ENCODE results near the gene LAMTOR2. TPM values are rescaled to one million over a fixed set of nuclear protein-coding genes. Genes with fewer than 3 reads are reported as not detected.

LAMTOR2 gene
- total and polyA plus RNA-seq, 9 donors, result 20.1 to 66.1 (median 24.9) TPM

DNA sequence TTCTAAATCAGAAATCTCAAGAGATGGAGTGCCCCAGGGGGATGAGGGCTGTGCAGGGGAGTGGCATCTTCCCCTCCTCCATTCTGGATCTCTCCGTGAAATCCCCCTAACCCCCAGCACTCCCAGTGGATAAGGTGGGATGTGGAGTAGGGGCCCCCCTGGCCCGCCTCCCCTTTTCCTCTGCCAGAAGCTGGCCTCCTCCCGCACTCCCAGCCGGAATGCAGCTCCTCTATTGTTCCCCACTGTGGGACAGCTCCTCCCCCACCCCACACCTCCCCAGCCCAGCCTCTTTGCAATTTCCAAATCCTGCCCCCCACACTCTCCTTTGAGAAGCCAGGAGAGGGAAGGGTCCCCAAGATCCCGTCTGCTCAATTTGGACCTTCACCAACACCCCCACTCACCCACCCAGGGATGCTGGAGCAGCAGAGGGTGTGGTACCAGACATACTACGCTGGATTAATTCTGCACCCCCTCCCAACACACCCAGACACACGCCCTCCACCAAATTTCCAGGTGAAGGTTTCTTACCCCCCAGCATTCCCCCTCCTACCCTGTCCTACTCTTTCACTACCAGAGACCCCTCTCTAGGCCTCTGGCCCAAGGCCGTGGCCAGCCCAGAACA is 25.8 kb downstream of the LAMTOR2 start:
- Histone ChIP-seq H3K36me3 (no peaks in the 10 kb centered on the region), H3K4me3 (no peak overlapping the region), H3K27ac (peak overlapping the region; percentile 47 to 66), H3K4me1 (ENCODE audit: insufficient read depth) (peaks cover 2% of the 10 kb centered on the region), H3K27me3 (no peaks in the 10 kb centered on the region), H3K9me3 (no peaks in the 10 kb centered on the region)
- DNase-seq, result peak; percentile 40 to 53 (median 50)
- TF ChIP-seq EP300 (IDR thresholded peaks at IDR 0.05), result no peak
- TF ChIP-seq, protein P1, sequence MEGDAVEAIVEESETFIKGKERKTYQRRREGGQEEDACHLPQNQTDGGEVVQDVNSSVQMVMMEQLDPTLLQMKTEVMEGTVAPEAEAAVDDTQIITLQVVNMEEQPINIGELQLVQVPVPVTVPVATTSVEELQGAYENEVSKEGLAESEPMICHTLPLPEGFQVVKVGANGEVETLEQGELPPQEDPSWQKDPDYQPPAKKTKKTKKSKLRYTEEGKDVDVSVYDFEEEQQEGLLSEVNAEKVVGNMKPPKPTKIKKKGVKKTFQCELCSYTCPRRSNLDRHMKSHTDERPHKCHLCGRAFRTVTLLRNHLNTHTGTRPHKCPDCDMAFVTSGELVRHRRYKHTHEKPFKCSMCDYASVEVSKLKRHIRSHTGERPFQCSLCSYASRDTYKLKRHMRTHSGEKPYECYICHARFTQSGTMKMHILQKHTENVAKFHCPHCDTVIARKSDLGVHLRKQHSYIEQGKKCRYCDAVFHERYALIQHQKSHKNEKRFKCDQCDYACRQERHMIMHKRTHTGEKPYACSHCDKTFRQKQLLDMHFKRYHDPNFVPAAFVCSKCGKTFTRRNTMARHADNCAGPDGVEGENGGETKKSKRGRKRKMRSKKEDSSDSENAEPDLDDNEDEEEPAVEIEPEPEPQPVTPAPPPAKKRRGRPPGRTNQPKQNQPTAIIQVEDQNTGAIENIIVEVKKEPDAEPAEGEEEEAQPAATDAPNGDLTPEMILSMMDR (IDR thresholded peaks at IDR 0.05), result no peak
- TF ChIP-seq POLR2A (IDR thresholded peaks at IDR 0.05), result no peak
- intact Hi-C loops (cut with DNase I), result loop anchor here in 1 of 4 donors (2.0 kb wide), 1 partner anchor 26 kb away; the partner anchor contains the start of gene LAMTOR2
- WGBS, 3 donors, result 18 to 42% (median 21%) methylated on average over 8 of the region's 8 CpGs

DNA sequence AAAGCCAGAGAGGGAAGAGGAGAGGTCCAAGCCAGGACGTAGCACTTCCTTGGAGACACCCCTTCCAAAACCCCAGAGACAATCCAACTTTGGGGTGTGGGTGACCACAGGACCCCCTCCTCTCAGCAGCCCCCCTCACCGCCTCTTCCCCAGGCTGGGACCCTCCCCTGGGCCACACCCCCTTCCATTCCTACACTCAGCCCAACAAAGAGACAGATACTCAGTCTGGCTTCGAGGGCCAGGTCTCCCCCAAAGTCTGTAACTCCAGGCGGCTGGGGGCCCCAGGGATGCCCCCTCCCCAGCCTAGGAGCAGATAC is 26.2 kb downstream of the LAMTOR2 start:
- WGBS, 3 donors, result 7 to 21% (median 10%) methylated on average over 4 of the region's 4 CpGs
- peak in 1 of 5 donors; percentile 50 for DNase-seq
- TF ChIP-seq, protein P1 (IDR thresholded peaks at IDR 0.05), result no peak
- TF ChIP-seq POLR2A (IDR thresholded peaks at IDR 0.05) (no peak), EP300 (IDR thresholded peaks at IDR 0.05) (no peak)
- no peaks in the 10 kb centered on the region for H3K9me3 ChIP-seq
- H3K27me3 ChIP-seq, result no peaks in the 10 kb centered on the region
- H3K4me3 ChIP-seq, result peak overlapping the region; percentile 81
- no peaks in the 10 kb centered on the region for H3K36me3 ChIP-seq
- peaks cover 2% of the 10 kb centered on the region for H3K4me1 ChIP-seq (ENCODE audit: insufficient read depth)
- intact Hi-C loops (cut with DNase I), result loop anchor here in 1 of 4 donors (2.0 kb wide), 1 partner anchor 26 kb away; the partner anchor contains the start of gene LAMTOR2
- H3K27ac ChIP-seq, result peak overlapping the region; percentile 47 to 66

DNA sequence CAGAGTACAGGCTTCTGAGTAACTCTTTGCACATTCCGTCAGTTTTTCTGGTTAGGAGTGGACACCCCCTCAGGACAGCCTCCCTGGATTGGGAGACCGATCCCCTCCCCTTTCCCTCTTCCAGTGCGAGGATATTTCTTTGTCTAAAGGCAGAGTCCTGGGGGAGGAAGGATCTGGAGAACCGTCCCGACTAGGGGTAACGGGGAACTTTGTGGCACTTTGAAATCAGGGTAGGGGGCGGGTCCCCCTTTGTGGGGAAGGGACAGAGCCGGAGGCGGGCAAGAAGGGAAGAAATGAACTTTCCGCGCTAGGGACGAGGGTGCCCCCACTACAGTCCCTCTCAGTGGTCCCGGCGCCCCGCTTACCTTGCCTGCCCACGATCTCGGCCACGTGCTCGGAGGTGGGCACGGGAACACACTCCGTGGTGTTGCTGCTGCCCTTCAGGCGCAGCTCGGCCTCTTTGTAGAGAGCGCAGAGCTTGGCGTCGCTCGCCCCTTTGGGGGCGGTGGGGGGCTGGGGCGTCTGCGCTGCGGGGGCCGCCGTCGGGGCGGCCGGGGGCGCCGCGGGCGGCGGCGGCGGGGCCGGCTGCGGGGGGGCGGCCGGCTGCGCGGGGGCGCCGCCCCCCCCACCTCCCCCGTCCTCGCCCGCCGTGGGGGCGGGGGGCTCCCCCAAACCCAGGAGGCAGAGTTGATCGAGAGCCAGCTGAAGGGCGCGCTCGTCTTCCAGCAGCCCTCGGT is 26.8 kb downstream of the LAMTOR2 start:
- Histone ChIP-seq H3K27ac (peak overlapping the region; percentile 66), H3K4me1 (ENCODE audit: insufficient read depth) (peaks cover 2% of the 10 kb centered on the region), H3K27me3 (no peaks in the 10 kb centered on the region), H3K36me3 (no peaks in the 10 kb centered on the region), H3K9me3 (no peaks in the 10 kb centered on the region), H3K4me3 (peak overlapping the region; percentile 81)
- 1 to 4% (median 1%) methylated on average over 28 to 58 of the region's 61 CpGs for WGBS, 3 donors
- TF ChIP-seq POLR2A (IDR thresholded peaks at IDR 0.05) (no peak), EP300 (IDR thresholded peaks at IDR 0.05) (no peak)
- TF ChIP-seq, protein P1 (IDR thresholded peaks at IDR 0.05), result no peak
- intact Hi-C loops (cut with DNase I), result loop anchor here in 1 of 4 donors (2.0 kb wide), 1 partner anchor 27 kb away; the partner anchor contains the start of gene LAMTOR2
- DNase-seq, result peak in 4 of 5 donors; percentile 47 to 68 (median 61)

DNA sequence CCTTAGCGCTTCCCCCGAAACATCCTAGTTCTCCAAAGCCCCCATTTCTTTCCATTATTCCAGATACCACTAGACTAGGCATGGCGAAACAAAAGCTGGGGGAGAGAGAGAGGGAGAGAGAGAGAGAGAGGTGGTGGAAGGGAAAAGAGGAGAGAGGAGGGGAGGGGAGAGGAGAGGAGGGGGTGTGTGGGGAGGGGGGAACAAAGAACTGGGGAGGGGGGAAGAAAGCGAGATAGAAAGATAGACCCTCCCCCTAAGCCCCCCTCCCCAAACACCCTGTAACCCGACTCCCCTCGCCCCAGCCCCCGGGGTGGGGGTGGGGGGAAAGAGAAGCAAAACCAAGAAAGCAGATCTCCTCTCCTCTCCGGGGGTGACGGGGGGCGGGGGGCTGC is 27.3 kb downstream of the LAMTOR2 start:
- no peaks in the 10 kb centered on the region for H3K36me3 ChIP-seq
- 0 to 3% (median 3%) methylated on average over 9 to 10 of the region's 10 CpGs for WGBS, 3 donors
- H3K27ac ChIP-seq, result peak overlapping the region; percentile 65 to 66
- no peak for DNase-seq
- peaks cover 2% of the 10 kb centered on the region for H3K4me1 ChIP-seq (ENCODE audit: insufficient read depth)
- H3K9me3 ChIP-seq, result no peaks in the 10 kb centered on the region
- H3K27me3 ChIP-seq, result no peaks in the 10 kb centered on the region
- H3K4me3 ChIP-seq, result peak overlapping the region; percentile 81
- no peak for TF ChIP-seq POLR2A (IDR thresholded peaks at IDR 0.05)
- TF ChIP-seq, protein P1 (IDR thresholded peaks at IDR 0.05), result no peak
- no peak for TF ChIP-seq EP300 (IDR thresholded peaks at IDR 0.05)
- intact Hi-C loops (cut with DNase I), result loop anchor here in 1 of 4 donors (2.0 kb wide), 1 partner anchor 27 kb away; the partner anchor contains the start of gene LAMTOR2
